ENCODE measurements around the gene ALOX12. TPM values are rescaled to one million over a fixed set of nuclear protein-coding genes. Genes with fewer than 3 reads are reported as not detected.

Gene ALOX12
- total and polyA plus RNA-seq, 9 donors: 0.59 to 1.3 (median 0.78) TPM; not detected in 1

Other genes with a start within 250 kb of the ALOX12 start
- gene XAF1, start 240.0 kb upstream of the ALOX12 start, total RNA-seq: 8.3 TPM
- 10 to 100 TPM in 2 of 8 donors, 1 to 10 TPM in 6; 4.5 to 15.9 (median 8.1) TPM for gene XAF1, start 240.0 kb upstream of the ALOX12 start, polyA plus RNA-seq (ENCODE audit: insufficient read depth in 1 of 8, insufficient read length in 8 of 8, low replicate concordance in 1 of 8)
- gene FBXO39, start 219.8 kb upstream of the ALOX12 start, total RNA-seq: 0.18 TPM
- gene FBXO39, start 219.8 kb upstream of the ALOX12 start, polyA plus RNA-seq (ENCODE audit: insufficient read depth in 1 of 8, insufficient read length in 8 of 8, low replicate concordance in 1 of 8): under 1 TPM in 3 of 8 donors, not detected in 5; 0.14 to 0.41 (median 0.22) TPM
- gene TEKT1, start 164.3 kb upstream of the ALOX12 start, total RNA-seq: not detected
- under 1 TPM in 4 of 8 donors, not detected in 4; 0.07 to 0.43 (median 0.18) TPM for gene TEKT1, start 164.3 kb upstream of the ALOX12 start, polyA plus RNA-seq (ENCODE audit: insufficient read depth in 1 of 8, insufficient read length in 8 of 8, low replicate concordance in 1 of 8)
- gene RNASEK, start 16.6 kb downstream of the ALOX12 start, total RNA-seq: 68.5 TPM
- gene RNASEK, start 16.6 kb downstream of the ALOX12 start, polyA plus RNA-seq (ENCODE audit: insufficient read depth in 1 of 8, insufficient read length in 8 of 8, low replicate concordance in 1 of 8): 100 to 1,000 TPM in 7 of 8 donors, 10 to 100 TPM in 1; 99.0 to 143 (median 111) TPM
- 15.1 TPM for gene BCL6B, start 27.0 kb downstream of the ALOX12 start, total RNA-seq
- 10 to 100 TPM; 14.8 to 22.8 (median 18.4) TPM for gene BCL6B, start 27.0 kb downstream of the ALOX12 start, polyA plus RNA-seq (ENCODE audit: insufficient read depth in 1 of 8, insufficient read length in 8 of 8, low replicate concordance in 1 of 8)
- gene SLC16A13, start 40.0 kb downstream of the ALOX12 start, total RNA-seq: 0.18 TPM
- gene SLC16A13, start 40.0 kb downstream of the ALOX12 start, polyA plus RNA-seq (ENCODE audit: insufficient read depth in 1 of 8, insufficient read length in 8 of 8, low replicate concordance in 1 of 8): 1 to 10 TPM in 7 of 8 donors, under 1 TPM in 1; 0.91 to 2.5 (median 1.2) TPM
- 0.04 TPM for gene SLC16A11, start 48.0 kb downstream of the ALOX12 start, total RNA-seq
- under 1 TPM in 7 of 8 donors, not detected in 1; 0.10 to 0.37 (median 0.15) TPM for gene SLC16A11, start 48.0 kb downstream of the ALOX12 start, polyA plus RNA-seq (ENCODE audit: insufficient read depth in 1 of 8, insufficient read length in 8 of 8, low replicate concordance in 1 of 8)
- gene CLEC10A, start 84.2 kb downstream of the ALOX12 start, total RNA-seq: 1.9 TPM
- gene CLEC10A, start 84.2 kb downstream of the ALOX12 start, polyA plus RNA-seq (ENCODE audit: insufficient read depth in 1 of 8, insufficient read length in 8 of 8, low replicate concordance in 1 of 8): 1 to 10 TPM in 7 of 8 donors, under 1 TPM in 1; 0.96 to 1.9 (median 1.5) TPM
- gene ASGR2, start 118.8 kb downstream of the ALOX12 start, total RNA-seq: 0.04 TPM
- gene ASGR2, start 118.8 kb downstream of the ALOX12 start, polyA plus RNA-seq (ENCODE audit: insufficient read depth in 1 of 8, insufficient read length in 8 of 8, low replicate concordance in 1 of 8): 1 to 10 TPM in 1 of 8 donors, under 1 TPM in 7; 0.30 to 1.1 (median 0.44) TPM
- gene ASGR1, start 183.3 kb downstream of the ALOX12 start, total RNA-seq: 1.5 TPM
- gene ASGR1, start 183.3 kb downstream of the ALOX12 start, polyA plus RNA-seq (ENCODE audit: insufficient read depth in 1 of 8, insufficient read length in 8 of 8, low replicate concordance in 1 of 8): 1 to 10 TPM; 1.5 to 3.4 (median 2.3) TPM
- 12.7 TPM for gene DLG4, start 223.8 kb downstream of the ALOX12 start, total RNA-seq
- 10 to 100 TPM; 16.7 to 33.9 (median 22.9) TPM for gene DLG4, start 223.8 kb downstream of the ALOX12 start, polyA plus RNA-seq (ENCODE audit: insufficient read depth in 1 of 8, insufficient read length in 8 of 8, low replicate concordance in 1 of 8)
- gene ACADVL, start 223.9 kb downstream of the ALOX12 start, total RNA-seq: 276 TPM
- 100 to 1,000 TPM; 251 to 312 (median 283) TPM for gene ACADVL, start 223.9 kb downstream of the ALOX12 start, polyA plus RNA-seq (ENCODE audit: insufficient read depth in 1 of 8, insufficient read length in 8 of 8, low replicate concordance in 1 of 8)
- 34.1 TPM for gene DVL2, start 238.5 kb downstream of the ALOX12 start, total RNA-seq
- 10 to 100 TPM; 31.2 to 43.3 (median 40.0) TPM for gene DVL2, start 238.5 kb downstream of the ALOX12 start, polyA plus RNA-seq (ENCODE audit: insufficient read depth in 1 of 8, insufficient read length in 8 of 8, low replicate concordance in 1 of 8)
- 29.1 TPM for gene PHF23, start 243.4 kb downstream of the ALOX12 start, total RNA-seq
- gene PHF23, start 243.4 kb downstream of the ALOX12 start, polyA plus RNA-seq (ENCODE audit: insufficient read depth in 1 of 8, insufficient read length in 8 of 8, low replicate concordance in 1 of 8): 10 to 100 TPM; 32.8 to 47.8 (median 40.0) TPM
- gene GABARAP, start 246.4 kb downstream of the ALOX12 start, total RNA-seq: 324 TPM
- 100 to 1,000 TPM; 308 to 363 (median 333) TPM for gene GABARAP, start 246.4 kb downstream of the ALOX12 start, polyA plus RNA-seq (ENCODE audit: insufficient read depth in 1 of 8, insufficient read length in 8 of 8, low replicate concordance in 1 of 8)

Data from muscle of leg (tissue), 9 donors.